OCI-LY1 (cell line): ENCODE measurements around the gene SDK1.

Experiments used
- CTCF ChIP-seq: fragments of 200-600 bp; sonication (generic), shearing (Covaris generic); IDR thresholded peaks from 2 replicates; pipeline ENCODE4 v1.5.1; 2017; ENCODE audit warnings: mild to moderate bottlenecking, antibody characterized with exemption, low read length, moderate library complexity, mixed read lengths
- EZH2 ChIP-seq: fragments of 200-600 bp; sonication (generic), shearing (Covaris generic); IDR thresholded peaks from 2 replicates; pipeline ENCODE4 v1.8.0; 2017; ENCODE audit warnings: borderline replicate concordance, mixed run types, mild to moderate bottlenecking, antibody characterized with exemption, low read length, moderate library complexity, mixed read lengths

GRCh38 chr7:4203626-4204512 lies 902.8 kb downstream of the SDK1 start:
- no peak for TF ChIP-seq CTCF
- TF ChIP-seq EZH2 = no peak
